HepG2 (cell line): ENCODE data around the gene PRTN3. TPM values are rescaled to one million over a fixed set of nuclear protein-coding genes. Genes with fewer than 3 reads are reported as not detected.

Source experiments
- ATAC-seq: fragments of 200-7000 bp; cut with Tn5 transposase; 3 replicates; pipeline ENCODE4 v1.9.1; 2020; ENCODE audit warnings: mild to moderate bottlenecking, moderate library complexity
- BruUV-seq: library from RNA; stranded (reverse); fragments of 400-500 nt; replicated peaks from 2 replicates; lab custom pipeline; 2021; lab: Mats Ljungman, UMichigan
- CTCF ChIA-PET: fragments of 300-600 bp; formaldehyde crosslinking; extraction: SDS; loops from one replicate; lab custom pipeline; 2021; ENCODE audit warnings: low total read pairs, inconsistent platforms, low intra/inter-chr PET ratio; lab: Yijun Ruan, JAX
- POLR2A ChIA-PET: fragments of 350-600 bp; sonication (Branson Sonifier 250); formaldehyde crosslinking; loops from one replicate; lab custom pipeline; 2020; ENCODE audit warnings: antibody characterized with exemption, inconsistent platforms; lab: Yijun Ruan, JAX
- DNase-seq: peaks from one replicate; pipeline ENCODE4 v3.0.0-alpha.2; 2015; ENCODE audit warnings: low spot score
- FAIRE-seq: peaks from 3 replicates; lab custom pipeline; 2011; peaks lifted over from hg19 to GRCh38; lab: Jason Lieb, UNC
- H2AFZ ChIP-seq: one replicate; pipeline ENCODE4 v1.6.1; 2011; ENCODE audit warnings: low read length, inconsistent platforms
- H3K27ac ChIP-seq: fragments of 300-600 bp; 3 replicates; pipeline ENCODE4 v1.8.0; 2011; ENCODE audit warnings: mixed run types, mild to moderate bottlenecking, mixed read lengths, low read length, inconsistent platforms; ENCODE audit not compliant: insufficient read depth; ENCODE audit errors: extremely low read length
- H3K27me3 ChIP-seq, 2 experiments: fragments of 200-600 bp in 1 of 2; 2 replicates in 1 of 2; 3 replicates in 1 of 2; pipeline versions ENCODE4 v1.6.0 to v1.8.0; 2011; ENCODE audit warnings: low read length in 2 of 2, mild to moderate bottlenecking in 2 of 2, moderate library complexity in 2 of 2, inconsistent platforms in 1 of 2; ENCODE audit not compliant: insufficient read depth in 2 of 2, control insufficient read depth in 1 of 2
- H3K36me3 ChIP-seq, 2 experiments: fragments of 200-600 bp in 1 of 2; replicated peaks in 1 of 2; 2 replicates in 1 of 2; 3 replicates in 1 of 2; pipeline versions ENCODE4 v1.5.1 to v1.8.0; 2011; ENCODE audit warnings: low read length in 2 of 2, inconsistent platforms in 1 of 2; ENCODE audit not compliant: insufficient read depth in 2 of 2, control insufficient read depth in 1 of 2
- H3K4me1 ChIP-seq: 2 replicates; pipeline ENCODE4 v1.5.1; 2012; ENCODE audit warnings: low read length, inconsistent platforms; ENCODE audit not compliant: insufficient read depth
- H3K4me2 ChIP-seq: 2 replicates; pipeline ENCODE4 v1.6.0; 2011; ENCODE audit warnings: low read depth, low read length, inconsistent platforms
- H3K4me3 ChIP-seq, 3 experiments: fragments of 200-600 bp in 1 of 3; sonication (generic), shearing (Covaris generic) in 1 of 3; replicated peaks in 1 of 3; 2 replicates each; pipeline ENCODE4 v1.5.1; 2011 to 2016; ENCODE audit warnings: low read length in 3 of 3, inconsistent platforms in 2 of 3, low read depth in 2 of 3, mild to moderate bottlenecking in 2 of 3, control low read depth in 1 of 3, mixed read lengths in 1 of 3; ENCODE audit not compliant: insufficient read depth in 1 of 3
- H3K79me2 ChIP-seq: one replicate; pipeline ENCODE4 v1.6.1; 2011; ENCODE audit warnings: low read length, inconsistent platforms; ENCODE audit not compliant: insufficient read depth
- H3K9ac ChIP-seq: 2 replicates; pipeline ENCODE4 v1.6.0; 2011; ENCODE audit warnings: mild to moderate bottlenecking, low read depth, low read length, inconsistent platforms; ENCODE audit not compliant: insufficient read depth
- H3K9me3 ChIP-seq: 2 replicates; pipeline ENCODE4 v1.5.1; 2012; ENCODE audit warnings: mild to moderate bottlenecking, low read length
- H4K20me1 ChIP-seq: 2 replicates; pipeline ENCODE4 v1.6.0; 2011; ENCODE audit warnings: inconsistent platforms, mild to moderate bottlenecking, low read length, moderate library complexity; ENCODE audit not compliant: insufficient read depth
- ARNT2 ChIP-seq: sonication (generic); formaldehyde crosslinking; IDR thresholded peaks from 2 replicates; pipeline ENCODE4 v1.8.0; 2022; ENCODE audit warnings: mild to moderate bottlenecking, low read depth, missing genetic modification reagents, moderate library complexity
- BCL3 ChIP-seq: sonication (generic); formaldehyde crosslinking; IDR thresholded peaks from 2 replicates; pipeline ENCODE4 v1.5.1; 2020; ENCODE audit warnings: mild to moderate bottlenecking, missing genetic modification reagents, moderate library complexity
- BHLHE40 ChIP-seq: IDR thresholded peaks from 2 replicates; pipeline ENCODE4 v1.6.1; 2011; ENCODE audit warnings: low read length, improper control_type of control experiment
- CEBPG ChIP-seq: IDR thresholded peaks from 2 replicates; pipeline ENCODE4 v1.6.1; 2016
- FOXK1 ChIP-seq: sonication (generic); formaldehyde crosslinking; IDR thresholded peaks from 2 replicates; pipeline ENCODE4 v1.4.0; 2020; ENCODE audit warnings: low read depth, missing genetic modification reagents, borderline replicate concordance
- MAFG ChIP-seq: sonication (generic); formaldehyde crosslinking; IDR thresholded peaks from 2 replicates; pipeline ENCODE4 v1.5.1; 2020; ENCODE audit warnings: mild to moderate bottlenecking, missing genetic modification reagents
- NFE2L2 ChIP-seq: fragments of 150-350 bp; IDR thresholded peaks from 2 replicates; pipeline ENCODE4 v1.6.1; 2014; ENCODE audit warnings: low read length
- PAF1 ChIP-seq: IDR thresholded peaks from 2 replicates; pipeline ENCODE4 v1.6.1; 2016; ENCODE audit warnings: missing genetic modification reagents, missing compliant biosample characterization
- RFXAP ChIP-seq: sonication (generic); formaldehyde crosslinking; IDR thresholded peaks from 2 replicates; pipeline ENCODE4 v1.4.0; 2020; ENCODE audit warnings: missing genetic modification reagents, borderline replicate concordance
- TBX3 ChIP-seq: fragments of 450-650 bp; IDR thresholded peaks from 2 replicates; pipeline ENCODE4 v1.6.1; 2017; ENCODE audit warnings: antibody characterized with exemption, mild to moderate bottlenecking, inconsistent platforms, borderline replicate concordance
- YEATS4 ChIP-seq: sonication (generic); formaldehyde crosslinking; IDR thresholded peaks from 2 replicates; pipeline ENCODE4 v1.4.0; 2020; ENCODE audit warnings: missing genetic modification reagents, borderline replicate concordance
- ZFYVE20 ChIP-seq: sonication (generic); formaldehyde crosslinking; IDR thresholded peaks from 2 replicates; pipeline ENCODE4 v1.8.0; 2023; ENCODE audit warnings: low read depth, mild to moderate bottlenecking, moderate library complexity, missing genetic modification reagents, borderline replicate concordance
- ZNF124 ChIP-seq: sonication (generic); formaldehyde crosslinking; IDR thresholded peaks from 2 replicates; pipeline ENCODE4 v1.4.0; 2020; ENCODE audit warnings: missing genetic modification reagents
- ZNF256 ChIP-seq: sonication (generic); formaldehyde crosslinking; conservative IDR thresholded peaks from 2 replicates; pipeline ENCODE4 v1.4.0; 2020; ENCODE audit warnings: missing genetic modification reagents
- ZNF296 ChIP-seq: sonication (generic); formaldehyde crosslinking; conservative IDR thresholded peaks from 2 replicates; pipeline ENCODE4 v1.5.0; 2020; ENCODE audit warnings: mild to moderate bottlenecking, missing genetic modification reagents
- ZNF609 ChIP-seq: sonication (generic); formaldehyde crosslinking; IDR thresholded peaks from 2 replicates; pipeline ENCODE4 v1.4.0; 2020; ENCODE audit warnings: mild to moderate bottlenecking, missing genetic modification reagents, borderline replicate concordance
- ZNF660 ChIP-seq: sonication (generic); formaldehyde crosslinking; IDR thresholded peaks from 2 replicates; pipeline ENCODE4 v1.5.1; 2020; ENCODE audit warnings: mild to moderate bottlenecking, low read depth, missing genetic modification reagents, borderline replicate concordance
- ZNF816 ChIP-seq: sonication (generic); formaldehyde crosslinking; IDR thresholded peaks from 2 replicates; pipeline ENCODE4 v1.8.0; 2022; ENCODE audit warnings: missing genetic modification reagents, mild to moderate bottlenecking, borderline replicate concordance
- WGBS: methylation state at CpG from one replicate; pipeline ENCODE4 v1.1.6; 2017; ENCODE audit warnings: low lambda C conversion rate; 5-methylcytosine and 5-hydroxymethylcytosine counted together
- in situ Hi-C: cut with HindIII; loops from 2 replicates; pipeline ENCODE4 v1.10.0; 2017; ENCODE audit warnings: low pct_unique_long_range_greater_than_20kb; ENCODE audit not compliant: extremely low pct_ligation_motif_present
- intact Hi-C: fragments of 100-400 bp; cut with micrococcal nuclease; formaldehyde crosslinking; loops from one replicate; pipeline ENCODE4 v1.10.0; 2022; ENCODE audit not compliant: unreplicated experiment
- polyA plus RNA-seq, 8 experiments: library from polyadenylated mRNA; depleted of rRNA in 3 of 8; stranded (reverse) in 7 of 8; unstranded in 1 of 8; fragments of >200 nt; fragmentation: Illumina TruSeq in 4 of 8; extraction: Trizol in 4 of 8; gene quantifications; 2 replicates each; pipeline versions ENCODE4 v1.2.1 to v1.2.3, GENCODE V29; 2011 to 2016; ENCODE audit warnings: low read depth in 4 of 8, missing spikeins in 1 of 8, mixed read lengths in 1 of 8; ENCODE audit not compliant: insufficient read depth in 1 of 8
- total RNA-seq, 5 experiments: library from RNA; depleted of rRNA; stranded (reverse); fragments of >200 nt; fragmentation: Illumina TruSeq; extraction: Trizol; gene quantifications; 2 replicates each; pipeline ENCODE4 v1.2.3, GENCODE V29; 2016; ENCODE audit warnings: low read depth in 1 of 5

The PRTN3 gene
- total and polyA plus RNA-seq, 2 of the 13 experiments (the other 11 are each of a cell fraction or from before 2014, with no cell fraction given) = not detected

- Histone ChIP-seq H3K4me2 (peak within 1 kb of the TSS; percentile 89), H3K27ac (peak within 1 kb of the TSS; percentile 97), H3K9me3 (no peaks in the 10 kb centered on the region), H3K27me3 (no peaks in the 10 kb centered on the region; a peak in 1 of 5 replicates), H3K4me3 (peak within 1 kb of the TSS; percentile 85 to 96 (median 96)), H3K4me1 (peaks cover 69% of the 10 kb centered on the region), H4K20me1 (peaks cover 38% of the 10 kb centered on the region), H3K36me3 (peaks cover 10 to 19% of the 10 kb centered on the region in 2 experiments; a peak in 4 of 5 replicates), H3K9ac (peak within 1 kb of the TSS; percentile 99), H2AFZ (no peak within 1 kb of the TSS), H3K79me2 (peaks cover 40% of the 10 kb centered on the region)
- ChIA-PET POLR2A (interaction anchor here (0.6 to 1.9 kb wide), 7 partner anchors 13 to 229 kb away, joined by 3 to 10 read pairs (median 6); partner anchors contain the start of genes CNN2, PRTN3 and WDR18), CTCF (no interaction called here)
- FAIRE-seq (peak; percentile 99), DNase-seq (peak; percentile 99), ATAC-seq (peak; percentile 66)
- no TSS peak for BruUV-seq
- WGBS = 2% methylated on average over 26 of the region's 83 CpGs
- intact Hi-C loops (no loop called here), in situ Hi-C loops (no loop called here)
- TF ChIP-seq ZNF609 (CRISPR knock-in tag) (no peak), PAF1 (no peak), BCL3 (no peak), MAFG (CRISPR knock-in tag) (no peak), BHLHE40 (peak; percentile 80; the same call in 1 of the 2 replicates), CEBPG (CRISPR knock-in tag) (0 out of 2 replicates have a peak, but pooled peaks have one; percentile 6), ZNF660 (CRISPR knock-in tag) (no peak), YEATS4 (CRISPR knock-in tag) (peak; percentile 98), NFE2L2 (no peak), TBX3 (peak; percentile 53; the same call in 1 of the 2 replicates), ZNF124 (CRISPR knock-in tag) (no peak), RFXAP (CRISPR knock-in tag) (peak; percentile 53; the same call in 1 of the 2 replicates), ZNF816 (CRISPR knock-in tag) (0 out of 2 replicates have a peak, but pooled peaks have one; percentile 53), ARNT2 (peak; percentile 39; the same call in 1 of the 2 replicates), FOXK1 (CRISPR knock-in tag) (peak; percentile 85; the same call in 1 of the 2 replicates), ZNF256 (CRISPR knock-in tag) (no peak), ZNF296 (CRISPR knock-in tag) (no peak), ZFYVE20 (CRISPR knock-in tag) (0 out of 2 replicates have a peak, but pooled peaks have one; percentile 80)
Measured at GRCh38 chr19:796692-797527, 43.9 kb upstream of the PRTN3 start, which contains the start of gene PTBP1. TSS of gene PTBP1 (plus strand) at chr19:797452. CDS start at chr19:797498, 46 bp downstream.
